ENCODE measurements around the gene TMEM200A.

GRCh38 chr6:130396722-130397121 lies 30.9 kb downstream of the TMEM200A start:
- no peak for TF ChIP-seq EZH2 (IDR thresholded peaks at IDR 0.05; ENCODE audit: insufficient read depth, poor library complexity, severe bottlenecking)
- TF ChIP-seq EZH2phosphoT487 (IDR thresholded peaks at IDR 0.05; ENCODE audit: insufficient read depth, low read depth) = no peak
